ENCODE measurements around the gene ZC3H7A.

Gene ZC3H7A

GRCh38 chr16:11794447-11794846 lies 2.6 kb downstream of the ZC3H7A start:
- Histone ChIP-seq H3K36me3 (ENCODE audit: control insufficient read depth in 2 of 2, insufficient read depth in 1 of 2, low read length in 2 of 2) (peaks cover 3 to 16% of the 10 kb centered on the region in 2 experiments; a peak in 2 of 3 replicates), H3K9me3 (ENCODE audit: control insufficient read depth, insufficient read depth, low read depth, low read length) (no peaks in the 10 kb centered on the region), H3K4me1 (ENCODE audit: control insufficient read depth, insufficient read depth, low read length) (peaks cover 23% of the 10 kb centered on the region), H3K27ac (ENCODE audit: extremely low read depth, low read depth, low read length) (no peak overlapping the region), H3K4me3 (ENCODE audit: low read depth, low read length) (no peak overlapping the region)
- no peak for TF ChIP-seq ZNF391 (tag by site-specific recombination; IDR thresholded peaks at IDR 0.05; ENCODE audit: borderline replicate concordance, low read depth)
- 0 out of 2 replicates have a peak, but pooled peaks have one; percentile 46 for TF ChIP-seq BCL6B (tag by site-specific recombination; IDR thresholded peaks at IDR 0.05)
- TF ChIP-seq OSR2 (tag by site-specific recombination; IDR thresholded peaks at IDR 0.05) = no peak
- TF ChIP-seq ZNF138 (tag by site-specific recombination; IDR thresholded peaks at IDR 0.05; ENCODE audit: borderline replicate concordance) = no peak
- TF ChIP-seq PRDM1 (tag by site-specific recombination; IDR thresholded peaks at IDR 0.05) = peak; percentile 82
- ChIA-PET POLR2A (no interaction called here), CTCF (no interaction called here)

GRCh38 chr16:11793840-11794239 lies 3.2 kb downstream of the ZC3H7A start:
- no peak overlapping the region for H3K27ac ChIP-seq (ENCODE audit: extremely low read depth, low read depth, low read length)
- no peaks in the 10 kb centered on the region for H3K9me3 ChIP-seq (ENCODE audit: control insufficient read depth, insufficient read depth, low read depth, low read length)
- H3K36me3 ChIP-seq (ENCODE audit: control insufficient read depth in 2 of 2, insufficient read depth in 1 of 2, low read length in 2 of 2) = peaks cover 3 to 16% of the 10 kb centered on the region in 2 experiments; a peak in 2 of 3 replicates
- ChIA-PET CTCF (no interaction called here), POLR2A (no interaction called here)
- H3K4me3 ChIP-seq (ENCODE audit: low read depth, low read length) = no peak overlapping the region
- peaks cover 22% of the 10 kb centered on the region for H3K4me1 ChIP-seq (ENCODE audit: control insufficient read depth, insufficient read depth, low read length)
- TF ChIP-seq PRDM10 (tag by site-specific recombination; IDR thresholded peaks at IDR 0.05) = peak; percentile 56; the same call in 1 of the 2 replicates
- no peak for TF ChIP-seq ZBTB49 (tag by site-specific recombination; IDR thresholded peaks at IDR 0.05; ENCODE audit: low read depth)
- no peak for TF ChIP-seq ZNF112 (tag by site-specific recombination; IDR thresholded peaks at IDR 0.05)
- no peak for TF ChIP-seq REPIN1 (tag by site-specific recombination; IDR thresholded peaks at IDR 0.05; ENCODE audit: low read depth)
- TF ChIP-seq GLIS1 (tag by site-specific recombination; IDR thresholded peaks at IDR 0.05) = peak; percentile 30; the same call in 1 of the 2 replicates
- TF ChIP-seq ZNF747 (tag by site-specific recombination; IDR thresholded peaks at IDR 0.05) = no peak
- TF ChIP-seq ZNF677 (tag by site-specific recombination; IDR thresholded peaks at IDR 0.05) = no peak
- TF ChIP-seq ZNF623 (tag by site-specific recombination; IDR thresholded peaks at IDR 0.05) = no peak
- no peak for TF ChIP-seq PATZ1 (tag by site-specific recombination; IDR thresholded peaks at IDR 0.05)
- no peak for TF ChIP-seq ZNF350 (tag by site-specific recombination; IDR thresholded peaks at IDR 0.05)
- TF ChIP-seq ZNF624 (tag by site-specific recombination; IDR thresholded peaks at IDR 0.05) = no peak
- TF ChIP-seq SP3 (tag by site-specific recombination; IDR thresholded peaks at IDR 0.05) = peak; percentile 9; the same call in 1 of the 2 replicates
- TF ChIP-seq PRDM4 (tag by site-specific recombination; IDR thresholded peaks at IDR 0.05) = no peak
- TF ChIP-seq ZNF121 (tag by site-specific recombination; IDR thresholded peaks at IDR 0.05) = no peak
- TF ChIP-seq INSM2 (tag by site-specific recombination; IDR thresholded peaks at IDR 0.05) = no peak
- TF ChIP-seq ZFHX2 (tag by site-specific recombination; conservative IDR thresholded peaks at IDR 0.05) = peak; percentile 44; the same call in 1 of the 2 replicates
- TF ChIP-seq ZNF10 (tag by site-specific recombination; IDR thresholded peaks at IDR 0.05) = peak; percentile 42
